Ishikawa (cell line): ENCODE measurements around the gene CDYL2.

Source experiments
- CREB1 ChIP-seq: IDR thresholded peaks from 2 replicates; pipeline ENCODE4 v1.6.1; 2012; ENCODE audit warnings: low read depth
- EP300 ChIP-seq: IDR thresholded peaks from 2 replicates; pipeline ENCODE4 v1.6.1; 2012; ENCODE audit warnings: borderline replicate concordance
- RAD21 ChIP-seq: IDR thresholded peaks from 2 replicates; pipeline ENCODE4 v1.6.1; 2012; ENCODE audit warnings: low read depth
- REST ChIP-seq: IDR thresholded peaks from 2 replicates; pipeline ENCODE4 v1.6.1; 2012; ENCODE audit warnings: low read depth, mild to moderate bottlenecking
- TAF1 ChIP-seq: IDR thresholded peaks from 2 replicates; pipeline ENCODE4 v1.6.1; 2012; ENCODE audit warnings: low read depth, mild to moderate bottlenecking
- TEAD4 ChIP-seq: IDR thresholded peaks from 2 replicates; pipeline ENCODE4 v1.6.1; 2012

GRCh38 chr16:80828495-80828894 is 24.1 kb upstream of the CDYL2 start:
- TF ChIP-seq TAF1 (no peak), RAD21 (no peak), REST (no peak), EP300 (no peak), CREB1 (no peak), TEAD4 (no peak)
